SK-N-SH (cell line): ENCODE measurements around the gene ZNF277.

Experiments
- GATA2 ChIP-seq: sonication (generic); formaldehyde crosslinking; IDR thresholded peaks from 2 replicates; pipeline ENCODE4 v1.5.0; 2020; ENCODE audit warnings: mild to moderate bottlenecking, missing genetic modification reagents
- RAD21 ChIP-seq: IDR thresholded peaks from 2 replicates; pipeline ENCODE4 v1.6.1; 2012; ENCODE audit warnings: mild to moderate bottlenecking, low read length
- TF ChIP-seq, protein P1 (sequence below): IDR thresholded peaks from 2 replicates; pipeline ENCODE4 v1.4.0; 2012; ENCODE audit warnings: low read depth, borderline replicate concordance

DNA sequence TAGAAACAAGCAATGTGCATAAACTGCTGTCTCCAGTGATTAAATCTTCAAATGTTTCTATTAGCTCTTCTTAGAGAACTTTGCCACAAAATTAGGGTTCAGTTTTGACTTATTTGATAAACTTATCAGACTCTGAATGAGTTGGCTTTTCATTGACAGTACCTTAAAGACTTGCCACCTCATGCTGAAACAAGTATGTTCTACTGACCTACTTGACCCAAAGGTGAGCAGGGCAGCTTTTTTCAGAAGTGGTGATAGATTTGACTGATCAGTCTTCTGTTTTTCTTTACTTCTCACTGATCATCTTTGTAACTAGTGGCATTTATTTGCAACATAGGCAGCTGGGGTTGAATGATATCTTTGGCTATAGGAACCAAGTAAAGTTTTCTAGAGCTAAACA is 7.8 kb downstream of the ZNF277 start:
- TF ChIP-seq GATA2 (CRISPR knock-in tag) (no peak), RAD21 (no peak)
- TF ChIP-seq, protein P1, sequence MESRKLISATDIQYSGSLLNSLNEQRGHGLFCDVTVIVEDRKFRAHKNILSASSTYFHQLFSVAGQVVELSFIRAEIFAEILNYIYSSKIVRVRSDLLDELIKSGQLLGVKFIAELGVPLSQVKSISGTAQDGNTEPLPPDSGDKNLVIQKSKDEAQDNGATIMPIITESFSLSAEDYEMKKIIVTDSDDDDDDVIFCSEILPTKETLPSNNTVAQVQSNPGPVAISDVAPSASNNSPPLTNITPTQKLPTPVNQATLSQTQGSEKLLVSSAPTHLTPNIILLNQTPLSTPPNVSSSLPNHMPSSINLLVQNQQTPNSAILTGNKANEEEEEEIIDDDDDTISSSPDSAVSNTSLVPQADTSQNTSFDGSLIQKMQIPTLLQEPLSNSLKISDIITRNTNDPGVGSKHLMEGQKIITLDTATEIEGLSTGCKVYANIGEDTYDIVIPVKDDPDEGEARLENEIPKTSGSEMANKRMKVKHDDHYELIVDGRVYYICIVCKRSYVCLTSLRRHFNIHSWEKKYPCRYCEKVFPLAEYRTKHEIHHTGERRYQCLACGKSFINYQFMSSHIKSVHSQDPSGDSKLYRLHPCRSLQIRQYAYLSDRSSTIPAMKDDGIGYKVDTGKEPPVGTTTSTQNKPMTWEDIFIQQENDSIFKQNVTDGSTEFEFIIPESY = no peak
